H9 (cell line): ENCODE results near the gene FAM98C. TPM values are rescaled to one million over a fixed set of nuclear protein-coding genes. Genes with fewer than 3 reads are reported as not detected.

Experiments used
- DNase-seq: peaks from one replicate; pipeline ENCODE4 v3.0.0-alpha.2; 2017
- H2AFZ ChIP-seq: one replicate; pipeline ENCODE4 v1.6.1; 2013; ENCODE audit warnings: mild to moderate bottlenecking, low read length, control low read depth, moderate library complexity
- H2AK5ac ChIP-seq: 2 replicates; pipeline ENCODE4 v1.6.1; 2013; ENCODE audit warnings: low read length, control low read depth, mixed read lengths; ENCODE audit not compliant: insufficient read length
- H2BK120ac ChIP-seq: one replicate; pipeline ENCODE4 v1.6.1; 2013; ENCODE audit warnings: low read depth, mild to moderate bottlenecking, low read length, control low read depth, inconsistent platforms; ENCODE audit not compliant: poor library complexity, severe bottlenecking
- H2BK12ac ChIP-seq: 2 replicates; pipeline ENCODE4 v1.6.1; 2013; ENCODE audit warnings: low read length, control low read depth, mixed read lengths, low read depth; ENCODE audit not compliant: insufficient read length
- H2BK15ac ChIP-seq: 2 replicates; pipeline ENCODE4 v1.6.1; 2013; ENCODE audit warnings: low read depth, low read length, control low read depth
- H2BK20ac ChIP-seq: one replicate; pipeline ENCODE4 v1.6.1; 2013; ENCODE audit warnings: low read depth, mild to moderate bottlenecking, low read length, control low read depth, inconsistent platforms; ENCODE audit not compliant: poor library complexity, severe bottlenecking
- H2BK5ac ChIP-seq: 2 replicates; pipeline ENCODE4 v1.6.1; 2013; ENCODE audit warnings: low read length, control low read depth, mixed read lengths; ENCODE audit not compliant: insufficient read length
- H3K14ac ChIP-seq: 2 replicates; pipeline ENCODE4 v1.6.1; 2013; ENCODE audit warnings: low read length, control low read depth; ENCODE audit not compliant: insufficient read depth
- H3K18ac ChIP-seq: 2 replicates; pipeline ENCODE4 v1.6.1; 2013; ENCODE audit warnings: low read depth, mild to moderate bottlenecking, mixed read lengths, low read length, control low read depth; ENCODE audit not compliant: insufficient read length
- H3K23ac ChIP-seq: 2 replicates; pipeline ENCODE4 v1.6.1; 2013; ENCODE audit warnings: low read length, control low read depth, mixed read lengths, low read depth; ENCODE audit not compliant: insufficient read length
- H3K23me2 ChIP-seq: 2 replicates; pipeline ENCODE4 v1.6.1; 2013; ENCODE audit warnings: low read depth, mild to moderate bottlenecking, mixed read lengths, low read length, control low read depth; ENCODE audit not compliant: insufficient read length, poor library complexity, severe bottlenecking
- H3K27ac ChIP-seq: 2 replicates; pipeline ENCODE4 v1.5.1; 2013; ENCODE audit warnings: low read length, control low read depth, mixed read lengths, low read depth; ENCODE audit not compliant: insufficient read length
- H3K27me3 ChIP-seq: 2 replicates; pipeline ENCODE4 v1.6.1; 2013; ENCODE audit warnings: low read length, control low read depth, inconsistent platforms; ENCODE audit not compliant: insufficient read depth
- H3K4ac ChIP-seq: 2 replicates; pipeline ENCODE4 v1.6.1; 2013; ENCODE audit warnings: low read depth, mild to moderate bottlenecking, control low read depth, inconsistent platforms, low read length, moderate library complexity
- H3K4me1 ChIP-seq: 2 replicates; pipeline ENCODE4 v1.6.1; 2013; ENCODE audit warnings: low read length, control low read depth, inconsistent platforms; ENCODE audit not compliant: insufficient read depth
- H3K4me2 ChIP-seq: 2 replicates; pipeline ENCODE4 v1.6.1; 2013; ENCODE audit warnings: low read length, control low read depth, mixed read lengths; ENCODE audit not compliant: insufficient read length, insufficient read depth
- H3K56ac ChIP-seq: 2 replicates; pipeline ENCODE4 v1.6.1; 2013; ENCODE audit warnings: low read depth, mild to moderate bottlenecking, mixed read lengths, low read length, control low read depth; ENCODE audit not compliant: insufficient read length
- H3K79me1 ChIP-seq: 2 replicates; pipeline ENCODE4 v1.6.1; 2013; ENCODE audit warnings: low read depth, mild to moderate bottlenecking, moderate library complexity, low read length, control low read depth, inconsistent platforms; ENCODE audit not compliant: insufficient read depth, poor library complexity, severe bottlenecking
- H3K79me2 ChIP-seq: 2 replicates; pipeline ENCODE4 v1.6.1; 2013; ENCODE audit warnings: low read length, control low read depth, inconsistent platforms; ENCODE audit not compliant: insufficient read depth
- H3K9ac ChIP-seq: 2 replicates; pipeline ENCODE4 v1.6.1; 2013; ENCODE audit warnings: low read length, control low read depth, mixed read lengths; ENCODE audit not compliant: insufficient read length; ENCODE audit errors: extremely low read depth
- H3K9me3 ChIP-seq: one replicate; pipeline ENCODE4 v1.6.1; 2013; ENCODE audit warnings: low read depth, low read length, inconsistent platforms; ENCODE audit not compliant: control insufficient read depth
- H3T11ph ChIP-seq: one replicate; pipeline ENCODE4 v1.6.1; 2013; ENCODE audit warnings: mild to moderate bottlenecking, low read length, control low read depth, inconsistent platforms
- H4K20me1 ChIP-seq: one replicate; pipeline ENCODE4 v1.6.1; 2013; ENCODE audit not compliant: control insufficient read depth, insufficient read length, insufficient read depth
- H4K5ac ChIP-seq: 2 replicates; pipeline ENCODE4 v1.6.1; 2013; ENCODE audit warnings: low read depth, mild to moderate bottlenecking, mixed read lengths, low read length, control low read depth; ENCODE audit not compliant: insufficient read length
- H4K8ac ChIP-seq: replicated peaks from 2 replicates; pipeline ENCODE4 v1.6.1; 2013; ENCODE audit warnings: low read length, control low read depth, mixed read lengths, low read depth; ENCODE audit not compliant: insufficient read length
- H4K91ac ChIP-seq: 2 replicates; pipeline ENCODE4 v1.6.1; 2013; ENCODE audit warnings: low read depth, mild to moderate bottlenecking, moderate library complexity, mixed read lengths, low read length, control low read depth; ENCODE audit not compliant: insufficient read length
- H3K27ac Mint-ChIP-seq, 3 experiments: 2 replicates in 2 of 3; 3 replicates in 1 of 3; pipeline ENCODE4 v1.8.0; 2020 to 2021; ENCODE audit warnings: mixed read lengths in 3 of 3, mild to moderate bottlenecking in 1 of 3, moderate library complexity in 1 of 3
- H3K27me3 Mint-ChIP-seq: 2 replicates; pipeline ENCODE4 v1.8.0; 2021; ENCODE audit warnings: low read depth, mild to moderate bottlenecking, moderate library complexity, mixed read lengths
- H3K36me3 Mint-ChIP-seq, 3 experiments: 2 replicates in 2 of 3; 3 replicates in 1 of 3; pipeline ENCODE4 v1.8.0; 2020 to 2021; ENCODE audit warnings: low read depth in 3 of 3, mixed read lengths in 3 of 3; ENCODE audit not compliant: insufficient read depth in 1 of 3
- H3K4me1 Mint-ChIP-seq, 2 experiments: 2 replicates each; pipeline ENCODE4 v1.8.0; 2020; ENCODE audit warnings: mixed read lengths in 2 of 2
- H3K4me3 Mint-ChIP-seq, 2 experiments: 2 replicates in 1 of 2; 3 replicates in 1 of 2; pipeline ENCODE4 v1.8.0; 2020 to 2021; ENCODE audit warnings: mild to moderate bottlenecking in 2 of 2, mixed read lengths in 2 of 2, moderate library complexity in 1 of 2
- H3K9me3 Mint-ChIP-seq, 2 experiments: 2 replicates in 1 of 2; 3 replicates in 1 of 2; pipeline ENCODE4 v1.8.0; 2020; ENCODE audit warnings: mild to moderate bottlenecking in 2 of 2, mixed read lengths in 2 of 2, moderate library complexity in 1 of 2
- CTCF ChIP-seq: fragments of 200-600 bp; sonication (generic); conservative IDR thresholded peaks from 3 replicates; pipeline ENCODE4 v1.8.0; 2021; ENCODE audit warnings: antibody characterized with exemption, mild to moderate bottlenecking
- WGBS: extraction: QIAGEN DNeasy Blood & Tissue Kit; methylation state at CpG from one replicate; pipeline ENCODE4 v1.1.7; 2013; ENCODE audit warnings: missing lambda C conversion rate, low lambda C conversion rate, mixed read lengths; ENCODE audit not compliant: insufficient read length; ENCODE audit errors: extremely low coverage; 5-methylcytosine and 5-hydroxymethylcytosine counted together
- total RNA-seq: library from RNA; stranded (reverse); gene quantifications from 2 replicates; pipeline ENCODE4 v1.2.1, GENCODE V29; 2021

The FAM98C gene
- total RNA-seq, 1 experiment from 2014 or later = 16.4 TPM

DNA sequence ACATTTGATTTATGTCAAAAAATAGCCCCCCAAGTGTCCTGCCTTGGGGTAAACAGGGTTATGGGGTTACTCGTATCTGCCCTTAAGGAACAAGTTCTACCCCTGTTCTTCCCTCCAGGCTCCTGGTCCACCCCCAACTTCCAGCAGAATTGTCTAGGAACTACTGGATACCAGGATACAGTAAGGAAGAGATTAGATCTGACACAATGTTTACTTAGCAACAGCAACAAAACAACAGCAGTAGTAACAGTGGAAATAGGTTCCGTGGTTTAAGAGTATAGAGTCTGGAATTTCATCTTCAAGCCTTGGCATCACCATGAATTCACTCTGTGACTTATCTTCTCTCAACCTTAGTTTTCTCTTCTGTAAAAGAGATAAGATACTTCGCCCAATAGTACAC is 1.7 kb upstream of the FAM98C start:
- Histone ChIP-seq H2AFZ (no peak overlapping the region), H2BK20ac (no peak overlapping the region), H3K56ac (no peak overlapping the region), H2AK5ac (no peak overlapping the region), H4K5ac (no peak overlapping the region), H3K4me1 (no peaks in the 10 kb centered on the region), H3K23ac (no peak overlapping the region), H3K79me2 (no peaks in the 10 kb centered on the region), H3K4me2 (no peak overlapping the region), H2BK12ac (no peak overlapping the region), H2BK15ac (no peak overlapping the region), H3K27ac (no peak overlapping the region), H3T11ph (no peak overlapping the region), H3K4ac (no peak overlapping the region), H3K14ac (no peak overlapping the region), H2BK120ac (no peak overlapping the region), H4K20me1 (no peaks in the 10 kb centered on the region), H4K91ac (no peak overlapping the region), H3K18ac (no peak overlapping the region), H2BK5ac (no peak overlapping the region), H3K9me3 (no peaks in the 10 kb centered on the region), H3K9ac (no peak overlapping the region), H3K79me1 (no peaks in the 10 kb centered on the region), H3K23me2 (peaks cover 5% of the 10 kb centered on the region), H3K27me3 (peaks cover 3% of the 10 kb centered on the region; the same call in 1 of the 2 replicates), H4K8ac (no peak overlapping the region)
- WGBS = no CpG with 5 or more reads among the region's 3 CpGs
- H3K4me1 Mint-ChIP-seq = peaks cover 2 to 6% of the 10 kb centered on the region in 2 experiments; a peak in 2 of 4 replicates
- peak overlapping the region in 1 of 3 experiments; percentile 40; a peak in 1 of 7 replicates for H3K27ac Mint-ChIP-seq
- peaks cover 64% of the 10 kb centered on the region for H3K27me3 Mint-ChIP-seq
- no peaks in the 10 kb centered on the region for H3K9me3 Mint-ChIP-seq
- DNase-seq = no peak
- H3K4me3 Mint-ChIP-seq = no peak overlapping the region
- peaks cover 7 to 15% (median 14%) of the 10 kb centered on the region in 3 experiments for H3K36me3 Mint-ChIP-seq
- TF ChIP-seq CTCF = no peak
